Measurements from ENCODE around the gene SH3BGRL.

GRCh38 chrX:81304563-81304962 is 102.7 kb downstream of the SH3BGRL start:
- TF ChIP-seq GATA2 (IDR thresholded peaks at IDR 0.05; ENCODE audit: low read depth, low read length) (no peak), GATA3 (IDR thresholded peaks at IDR 0.05; ENCODE audit: low read depth, low read length) (no peak)
